Posterior vena cava (tissue), 2 donors: Measurements from ENCODE around the gene SORCS2. TPM values are rescaled to one million over a fixed set of nuclear protein-coding genes. Genes with fewer than 3 reads are reported as not detected.
"Not testable (repeated sequence)": the region's sequence is repeated elsewhere in the genome, so short reads cannot be mapped to it uniquely, and the experiment has no call there.

Experiments used
- DNase-seq: peaks from one replicate; pipeline ENCODE4 v3.0.0-alpha.2; 2020; ENCODE audit warnings: low spot score
- intact Hi-C, 2 donors: fragments of 100-400 bp; cut with DNase I; formaldehyde crosslinking; loops; one replicate each; pipeline versions ENCODE4 v1.14.1 to v1.14.2; 2022 to 2023
- total RNA-seq, 2 donors: library from RNA; stranded (reverse); fragmentation: NEBNext Ultra II Directional; extraction: Animal tissue kit (Norgen Biotek cat#: 25700); gene quantifications; one replicate each; pipeline ENCODE4 v1.2.1, GENCODE V29; 2021
- donor health status: DM: yes; HTN: yes; CAD: no.
- donor health status: DM: yes; HTN: yes; CAD: no.

The SORCS2 gene
- total RNA-seq, 2 donors from 2014 or later: 5.0 to 11.9 TPM

- no peak for DNase-seq
- intact Hi-C loops: no loop called here
Observed at GRCh38 chr4:7587433-7588405, 395.4 kb downstream of the SORCS2 start.

DNA sequence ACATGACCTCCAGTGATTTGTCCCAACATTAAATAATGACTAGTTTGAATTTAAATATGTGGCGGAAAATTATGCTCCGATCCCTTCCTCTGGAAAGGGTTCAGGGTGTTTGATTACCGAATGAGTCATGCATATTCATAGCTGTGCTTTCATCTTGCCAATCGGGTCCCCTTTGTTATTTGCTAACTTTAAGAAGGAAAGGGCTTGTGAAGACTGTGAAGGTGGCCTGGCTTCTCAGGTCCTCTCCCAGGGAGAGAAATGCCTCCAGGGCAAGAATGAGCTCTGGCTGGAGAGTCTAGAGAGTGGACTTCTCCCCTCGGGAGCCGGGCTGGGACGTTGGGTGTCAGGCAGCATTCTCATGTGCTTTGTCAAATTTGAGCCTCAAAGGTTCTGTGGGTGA, 397.9 kb downstream of the SORCS2 start:
- intact Hi-C loops: no loop called here
- no peak for DNase-seq

- intact Hi-C loops: no loop called here
- DNase-seq: no peak
Observed at GRCh38 chr4:7590899-7591298, 398.6 kb downstream of the SORCS2 start.

- intact Hi-C loops: no loop called here
Observed at GRCh38 chr4:7591409-7592053, 399.2 kb downstream of the SORCS2 start.

GRCh38 chr4:7593646-7594412, 401.5 kb downstream of the SORCS2 start:
- intact Hi-C loops: loop anchor here in 1 of 2 donors (1.0 kb wide), 1 partner anchor 25 kb away; no protein-coding TSS in a partner anchor
- no peak for DNase-seq

More at GRCh38 chr4:7591409-7592053, 399.2 kb downstream of the SORCS2 start:
- no peak for DNase-seq

DNA sequence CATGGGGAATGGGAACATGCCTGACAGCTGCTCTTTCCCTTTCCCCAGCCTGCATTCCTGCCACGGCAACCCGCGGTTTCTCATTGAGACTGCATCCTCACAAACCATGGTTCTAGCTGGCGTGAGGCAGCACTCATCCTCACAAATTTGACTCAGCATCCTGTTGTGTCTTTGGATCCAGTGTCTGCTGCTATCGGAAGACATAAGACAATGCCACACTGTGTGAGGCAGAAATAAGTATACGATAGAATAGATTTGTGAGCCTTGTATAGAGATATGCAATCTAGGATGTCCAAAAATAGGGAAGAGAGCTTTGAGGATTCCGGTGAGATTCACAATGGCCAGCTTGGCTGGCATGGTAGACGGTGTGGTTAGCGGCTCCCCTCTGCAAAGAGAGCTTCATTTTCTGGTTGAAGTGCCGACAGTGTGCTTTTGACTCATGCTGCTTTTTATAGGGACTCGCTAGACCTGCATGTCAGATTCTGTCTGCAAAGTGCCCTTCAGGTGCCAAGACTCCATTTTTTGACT, 403.7 kb downstream of the SORCS2 start:
- DNase-seq: no peak
- intact Hi-C loops: no loop called here

- DNase-seq: no peak
- intact Hi-C loops: no loop called here
Observed at GRCh38 chr4:7596918-7597606, 404.7 kb downstream of the SORCS2 start.

DNA sequence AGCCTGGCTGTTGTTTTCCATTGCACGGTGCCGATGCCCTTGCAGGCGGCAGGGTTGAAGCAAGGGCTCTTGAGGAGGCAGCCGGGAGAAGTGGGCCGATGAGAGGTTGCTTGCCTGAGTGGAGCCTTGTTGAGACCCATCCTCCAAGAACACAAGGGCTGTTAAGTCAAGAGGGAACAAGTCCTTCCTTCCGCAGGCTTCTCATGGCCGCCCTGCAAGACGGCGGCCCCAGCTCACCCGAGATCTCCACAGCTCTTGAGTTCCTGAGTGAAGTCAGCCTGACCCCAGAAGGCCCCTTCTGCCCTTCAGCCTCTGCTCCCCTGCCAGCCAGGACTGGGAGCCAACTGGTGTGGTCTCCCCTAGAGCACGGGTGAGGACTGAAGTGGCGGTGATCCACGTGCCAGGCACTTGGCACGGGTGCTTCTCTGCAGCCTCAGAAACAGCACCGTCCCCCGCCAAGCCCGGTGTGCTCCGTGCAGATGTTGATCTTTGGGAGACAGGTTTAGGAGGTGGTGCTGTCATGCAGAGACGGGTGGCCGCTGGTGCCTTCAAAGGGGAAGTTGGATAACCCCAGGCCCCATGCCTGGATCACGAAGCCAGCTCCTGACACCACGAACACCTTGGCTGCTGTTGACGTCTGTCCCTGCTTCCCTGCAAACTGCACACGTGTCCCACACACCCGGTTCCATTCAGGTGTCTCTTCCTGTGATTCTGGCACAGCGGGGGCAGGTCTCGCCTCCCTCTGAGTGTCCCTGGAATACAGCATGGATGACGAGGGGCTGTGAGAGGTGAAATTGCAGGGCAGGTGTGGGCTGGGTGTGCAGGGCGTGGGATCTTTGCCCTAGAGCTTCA, 406.8 kb downstream of the SORCS2 start:
- DNase-seq: no peak
- intact Hi-C loops: no loop called here

DNA sequence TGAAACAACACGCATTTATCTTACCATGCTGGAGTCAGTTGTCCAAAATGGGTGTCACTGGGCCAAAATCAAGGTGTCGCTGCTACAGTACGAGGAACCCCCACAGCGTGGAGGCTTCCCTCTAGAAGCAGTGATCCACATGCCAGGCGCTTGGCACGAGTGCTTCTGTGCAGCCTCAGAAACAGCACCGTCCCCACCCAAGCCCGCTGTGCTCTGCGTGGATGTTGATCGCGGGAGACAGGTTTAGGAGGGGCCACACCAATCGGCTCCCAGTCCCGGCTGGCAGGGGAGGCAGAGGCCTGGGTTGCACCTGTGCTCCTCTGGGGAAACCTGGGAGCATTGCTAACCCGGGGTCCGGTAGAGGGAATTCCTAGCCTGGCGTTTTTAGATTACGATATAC, 407.9 kb downstream of the SORCS2 start:
- intact Hi-C loops: no loop called here
- no peak for DNase-seq

DNA sequence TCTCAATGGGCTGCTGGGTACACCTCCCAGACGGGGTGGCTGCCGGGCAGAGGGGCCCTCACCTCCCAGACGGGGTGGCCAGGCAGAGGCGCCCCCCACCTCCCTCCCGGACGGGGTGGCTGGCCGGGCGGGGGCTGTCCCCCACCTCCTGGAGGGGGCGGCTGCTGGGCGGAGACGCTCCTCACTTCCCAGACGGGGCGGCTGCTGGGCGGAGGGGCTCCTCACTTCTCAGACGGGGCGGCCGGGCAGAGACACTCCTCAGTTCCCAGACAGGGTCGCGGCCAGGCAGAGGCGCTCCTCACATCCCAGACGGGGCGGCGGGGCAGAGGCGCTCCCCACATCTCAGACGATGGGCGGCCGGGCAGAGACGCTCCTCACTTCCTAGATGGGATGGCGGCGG, 409.8 kb downstream of the SORCS2 start:
- DNase-seq, intact Hi-C loops: not testable (repeated sequence)

GRCh38 chr4:7607156-7607910, 415.0 kb downstream of the SORCS2 start:
- DNase-seq: no peak
- intact Hi-C loops: no loop called here

DNA sequence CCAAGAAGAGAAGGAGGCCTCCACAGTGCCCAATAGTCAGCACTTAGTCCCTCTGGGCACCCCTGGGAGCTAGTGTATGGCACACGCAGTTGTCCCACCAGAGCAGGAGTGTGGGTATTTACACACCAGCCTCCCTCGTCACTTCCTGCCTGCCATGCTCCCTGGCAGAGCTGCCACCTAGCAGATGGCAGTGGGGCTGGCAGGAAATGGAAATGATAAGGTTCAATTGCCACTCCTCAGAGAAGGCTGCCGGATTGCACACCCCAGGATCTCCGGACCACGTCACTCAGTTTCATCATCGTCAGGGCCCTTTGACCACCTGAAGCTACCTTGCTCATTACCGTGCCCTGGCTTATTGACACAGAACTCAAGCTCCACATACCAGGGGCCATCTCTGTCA, 415.7 kb downstream of the SORCS2 start:
- intact Hi-C loops: no loop called here
- DNase-seq: no peak

GRCh38 chr4:7609316-7609715, 417.0 kb downstream of the SORCS2 start:
- no peak for DNase-seq
- intact Hi-C loops: no loop called here

- no peak for DNase-seq
- intact Hi-C loops: no loop called here
Observed at GRCh38 chr4:7610022-7610670, 417.8 kb downstream of the SORCS2 start.

- no peak for DNase-seq
- intact Hi-C loops: no loop called here
Observed at GRCh38 chr4:7610841-7611240, 418.5 kb downstream of the SORCS2 start.

GRCh38 chr4:7612311-7612897, 420.1 kb downstream of the SORCS2 start:
- intact Hi-C loops: no loop called here
- no peak for DNase-seq
